ENCODE measurements around the gene AK8.

The AK8 gene

GRCh38 chr9:132855904-132856303 is 22.2 kb downstream of the AK8 start:
- Histone ChIP-seq H3K36me3 (no peaks in the 10 kb centered on the region), H3K9me3 (ENCODE audit: severe bottlenecking) (no peaks in the 10 kb centered on the region), H3K4me3 (ENCODE audit: low read depth, low read length) (no peak overlapping the region), H3K27ac (no peak overlapping the region), H3K27me3 (ENCODE audit: insufficient read depth, low read depth, severe bottlenecking) (no peaks in the 10 kb centered on the region)
- TF ChIP-seq CTCF (IDR thresholded peaks at IDR 0.05; ENCODE audit: low read depth, low read length): no peak
- no peak for DNase-seq

- H3K27me3 ChIP-seq (ENCODE audit: insufficient read depth, low read depth, severe bottlenecking): no peaks in the 10 kb centered on the region
- no peak for TF ChIP-seq CTCF (IDR thresholded peaks at IDR 0.05; ENCODE audit: low read depth, low read length)
Measured at GRCh38 chr9:132854832-132855231, 23.3 kb downstream of the AK8 start.

GRCh38 chr9:132853482-132853881 is 24.6 kb downstream of the AK8 start:
- no peak for TF ChIP-seq CTCF (IDR thresholded peaks at IDR 0.05; ENCODE audit: low read depth, low read length)

More at GRCh38 chr9:132854832-132855231, 23.3 kb downstream of the AK8 start:
- no peak for DNase-seq
- H3K4me3 ChIP-seq (ENCODE audit: low read depth, low read length): no peak overlapping the region
- no peaks in the 10 kb centered on the region for H3K9me3 ChIP-seq (ENCODE audit: severe bottlenecking)
- H3K27ac ChIP-seq: no peak overlapping the region
- no peaks in the 10 kb centered on the region for H3K36me3 ChIP-seq

GRCh38 chr9:132849185-132849706 is 28.8 kb downstream of the AK8 start:
- Histone ChIP-seq H3K36me3 (no peaks in the 10 kb centered on the region), H3K9me3 (ENCODE audit: severe bottlenecking) (peaks cover 4% of the 10 kb centered on the region), H3K27me3 (ENCODE audit: insufficient read depth, low read depth, severe bottlenecking) (no peaks in the 10 kb centered on the region), H3K27ac (no peak overlapping the region), H3K4me3 (ENCODE audit: low read depth, low read length) (no peak overlapping the region)
- DNase-seq: no peak
- TF ChIP-seq CTCF (IDR thresholded peaks at IDR 0.05; ENCODE audit: low read depth, low read length): no peak

More at GRCh38 chr9:132853482-132853881, 24.6 kb downstream of the AK8 start:
- Histone ChIP-seq H3K27ac (no peak overlapping the region), H3K36me3 (no peaks in the 10 kb centered on the region), H3K9me3 (ENCODE audit: severe bottlenecking) (no peaks in the 10 kb centered on the region), H3K27me3 (ENCODE audit: insufficient read depth, low read depth, severe bottlenecking) (no peaks in the 10 kb centered on the region), H3K4me3 (ENCODE audit: low read depth, low read length) (no peak overlapping the region)
- no peak for DNase-seq

GRCh38 chr9:132846918-132847515 is 31.1 kb downstream of the AK8 start:
- H3K36me3 ChIP-seq: no peaks in the 10 kb centered on the region
- H3K27me3 ChIP-seq (ENCODE audit: insufficient read depth, low read depth, severe bottlenecking): no peaks in the 10 kb centered on the region
- no peak for DNase-seq
- H3K4me3 ChIP-seq (ENCODE audit: low read depth, low read length): no peak overlapping the region
- no peak overlapping the region for H3K27ac ChIP-seq
- no peak for TF ChIP-seq CTCF (IDR thresholded peaks at IDR 0.05; ENCODE audit: low read depth, low read length)
- H3K9me3 ChIP-seq (ENCODE audit: severe bottlenecking): peaks cover 4% of the 10 kb centered on the region
